GM13976 (cell line): ENCODE data around the gene RIF1.
"Not testable (repeated sequence)": the region's sequence is repeated elsewhere in the genome, so short reads cannot be mapped to it uniquely, and the experiment has no call there.

Experiments used
- DNase-seq: peaks from one replicate; pipeline ENCODE4 v3.0.0; 2012; ENCODE audit warnings: low spot score
- in situ Hi-C: fragments of 300-500 bp; cut with MboI; formaldehyde crosslinking; loops from one replicate; pipeline ENCODE4 v1.12.0; 2022; ENCODE audit warnings: low sequenced_read_pairs, mixed read lengths, inconsistent platforms; ENCODE audit not compliant: unreplicated experiment
- TF ChIP-seq, protein P1 (sequence below): IDR thresholded peaks from 2 replicates; pipeline ENCODE4 v1.5.1; 2012; ENCODE audit warnings: borderline replicate concordance, mild to moderate bottlenecking; ENCODE audit not compliant: insufficient read depth; ENCODE audit errors: extremely low read depth, missing control alignments, control extremely low read depth

Gene RIF1

GRCh38 chr2:151408788-151409600, 708 bp upstream of the RIF1 start:
- in situ Hi-C loops = no loop called here
- TF ChIP-seq, protein P1, sequence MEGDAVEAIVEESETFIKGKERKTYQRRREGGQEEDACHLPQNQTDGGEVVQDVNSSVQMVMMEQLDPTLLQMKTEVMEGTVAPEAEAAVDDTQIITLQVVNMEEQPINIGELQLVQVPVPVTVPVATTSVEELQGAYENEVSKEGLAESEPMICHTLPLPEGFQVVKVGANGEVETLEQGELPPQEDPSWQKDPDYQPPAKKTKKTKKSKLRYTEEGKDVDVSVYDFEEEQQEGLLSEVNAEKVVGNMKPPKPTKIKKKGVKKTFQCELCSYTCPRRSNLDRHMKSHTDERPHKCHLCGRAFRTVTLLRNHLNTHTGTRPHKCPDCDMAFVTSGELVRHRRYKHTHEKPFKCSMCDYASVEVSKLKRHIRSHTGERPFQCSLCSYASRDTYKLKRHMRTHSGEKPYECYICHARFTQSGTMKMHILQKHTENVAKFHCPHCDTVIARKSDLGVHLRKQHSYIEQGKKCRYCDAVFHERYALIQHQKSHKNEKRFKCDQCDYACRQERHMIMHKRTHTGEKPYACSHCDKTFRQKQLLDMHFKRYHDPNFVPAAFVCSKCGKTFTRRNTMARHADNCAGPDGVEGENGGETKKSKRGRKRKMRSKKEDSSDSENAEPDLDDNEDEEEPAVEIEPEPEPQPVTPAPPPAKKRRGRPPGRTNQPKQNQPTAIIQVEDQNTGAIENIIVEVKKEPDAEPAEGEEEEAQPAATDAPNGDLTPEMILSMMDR = no peak
- no peak for DNase-seq

GRCh38 chr2:151410485-151410834, 758 bp downstream of the RIF1 start:
- TF ChIP-seq, protein P1 = no peak
- in situ Hi-C loops = no loop called here
- DNase-seq = peak; percentile 60

DNA sequence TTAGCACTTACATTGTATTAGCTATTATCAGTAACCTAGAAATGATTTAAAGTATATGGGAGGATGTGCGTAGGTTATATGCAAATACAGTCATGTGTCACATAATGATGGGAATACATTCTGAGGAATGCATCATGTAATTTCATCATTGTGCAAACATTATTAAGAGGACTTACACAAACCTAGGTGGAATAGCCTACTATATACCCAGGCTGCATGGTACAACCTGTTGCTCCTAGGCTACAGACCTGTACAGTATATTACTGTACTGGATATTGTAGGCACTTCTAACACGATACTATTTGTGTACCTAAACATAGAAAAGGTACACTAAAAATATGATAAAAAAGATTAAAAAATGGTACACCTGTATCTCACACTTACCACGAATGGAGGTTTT, 7.9 kb downstream of the RIF1 start:
- in situ Hi-C loops = no loop called here
- DNase-seq = no peak
- TF ChIP-seq, protein P1 = no peak

DNA sequence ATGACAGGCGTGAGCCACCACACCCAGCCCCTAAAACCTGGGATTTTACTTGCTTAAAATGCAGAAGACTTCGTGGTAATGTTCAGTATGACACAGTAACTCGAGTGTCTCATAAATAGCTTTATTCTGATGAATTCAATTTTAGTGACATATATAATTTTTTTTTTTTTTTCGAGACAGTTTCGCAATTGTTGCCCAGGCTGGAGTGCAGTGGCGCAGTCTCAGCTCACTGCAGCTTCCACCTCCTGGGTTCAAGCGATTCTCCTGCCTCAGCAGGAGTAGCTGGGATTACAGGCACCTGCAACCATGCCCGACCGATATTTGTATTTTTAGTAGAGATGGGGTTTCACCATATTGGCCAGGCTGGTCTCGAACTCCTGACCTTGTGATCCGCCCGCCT, 12.0 kb downstream of the RIF1 start:
- DNase-seq, in situ Hi-C loops: not testable (repeated sequence)

DNA sequence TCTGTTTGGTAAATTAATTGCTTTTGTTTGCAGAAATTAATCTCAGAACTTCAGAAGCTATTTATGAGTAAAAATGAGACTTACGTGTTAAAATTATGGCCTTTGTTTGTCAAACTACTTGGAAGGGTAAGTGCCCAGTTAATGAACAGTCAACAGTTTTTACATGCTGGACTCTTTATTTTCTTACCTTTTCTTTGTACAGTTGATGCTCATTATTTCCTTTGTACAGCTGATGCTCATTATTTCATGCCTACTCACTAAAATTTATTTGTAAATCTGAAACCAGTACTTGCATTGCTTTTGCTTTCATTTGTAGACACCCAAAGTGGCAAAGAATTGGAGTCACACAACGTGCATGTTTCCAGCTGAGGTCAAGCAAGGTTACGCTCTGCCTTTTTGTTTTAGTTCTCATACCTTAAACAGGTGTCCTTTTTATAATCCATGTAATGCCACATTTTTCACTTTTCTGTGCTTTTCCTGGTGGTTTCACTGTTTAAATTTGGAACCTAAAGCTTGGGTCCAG, 13.3 kb downstream of the RIF1 start:
- in situ Hi-C loops = no loop called here
- peak; percentile 43 for DNase-seq
- TF ChIP-seq, protein P1 = no peak

GRCh38 chr2:151423760-151424159, 14.1 kb downstream of the RIF1 start:
- TF ChIP-seq, protein P1 = no peak
- in situ Hi-C loops = no loop called here
- DNase-seq = no peak

DNA sequence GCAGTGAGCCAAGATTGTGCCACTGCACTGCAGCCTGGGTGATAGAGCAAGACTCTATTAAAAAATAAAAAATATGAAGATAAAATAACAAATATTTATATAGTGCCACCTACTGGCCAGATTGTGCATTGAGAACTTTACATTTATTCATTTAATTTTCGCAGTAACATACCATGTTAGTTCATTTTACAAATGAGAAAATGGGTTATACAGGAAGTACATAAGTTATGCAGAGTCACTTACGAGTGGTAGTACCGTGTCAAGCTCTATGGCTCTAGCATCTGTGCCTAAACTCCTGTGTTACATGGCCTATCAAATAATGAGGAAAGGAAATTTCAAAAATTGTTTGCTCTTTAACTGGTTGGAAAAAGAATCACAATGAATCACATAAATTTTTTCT, 27.9 kb downstream of the RIF1 start:
- TF ChIP-seq, protein P1 = no peak
- DNase-seq = peak; percentile 36
- in situ Hi-C loops = no loop called here
